Measurements from ENCODE around the gene PLEKHH2. TPM values are rescaled to one million over a fixed set of nuclear protein-coding genes. Genes with fewer than 3 reads are reported as not detected.

Gene PLEKHH2
- polyA plus RNA-seq, 1 experiment, result 2.2 TPM

- CTCF ChIA-PET, result no interaction called here
- DNase-seq (ENCODE audit: low read depth), result no peak
- POLR2A ChIA-PET, result no interaction called here
Observed at GRCh38 chr2:43754180-43754579, 117.1 kb downstream of the PLEKHH2 start.

GRCh38 chr2:43758739-43759138 is 121.7 kb downstream of the PLEKHH2 start:
- no peaks in the 10 kb centered on the region for H3K27me3 ChIP-seq (ENCODE audit: control insufficient read depth, insufficient read depth, low read length)
- ChIA-PET POLR2A (no interaction called here), CTCF (interaction anchor here (1.6 kb wide), 1 partner anchor 16 kb away, joined by 4 read pairs; the partner anchor contains the start of gene DYNC2LI1)
- DNase-seq (ENCODE audit: low read depth), result no peak
- no peak for TF ChIP-seq CTCF (IDR thresholded peaks at IDR 0.05; ENCODE audit: insufficient read depth, low read depth, low read length)
- no peaks in the 10 kb centered on the region for H3K36me3 ChIP-seq (ENCODE audit: control insufficient read depth, insufficient read depth, low read length)
- no peak overlapping the region for H3K4me3 ChIP-seq (ENCODE audit: low read depth, low read length)

More at GRCh38 chr2:43754180-43754579, 117.1 kb downstream of the PLEKHH2 start:
- Histone ChIP-seq H3K36me3 (ENCODE audit: control insufficient read depth, insufficient read depth, low read length) (no peaks in the 10 kb centered on the region), H3K27me3 (ENCODE audit: control insufficient read depth, insufficient read depth, low read length) (no peaks in the 10 kb centered on the region), H3K4me3 (ENCODE audit: low read depth, low read length) (no peak overlapping the region)
- TF ChIP-seq CTCF (IDR thresholded peaks at IDR 0.05; ENCODE audit: insufficient read depth, low read depth, low read length), result no peak

- no peaks in the 10 kb centered on the region for H3K36me3 ChIP-seq (ENCODE audit: control insufficient read depth, insufficient read depth, low read length)
- CTCF ChIA-PET, result interaction anchor here (1.6 kb wide), 1 partner anchor 15 kb away, joined by 4 read pairs; the partner anchor contains the start of gene DYNC2LI1
- H3K4me3 ChIP-seq (ENCODE audit: low read depth, low read length), result no peak overlapping the region
- TF ChIP-seq CTCF (IDR thresholded peaks at IDR 0.05; ENCODE audit: insufficient read depth, low read depth, low read length), result no peak
- POLR2A ChIA-PET, result no interaction called here
- DNase-seq (ENCODE audit: low read depth), result peak; percentile 65
- no peaks in the 10 kb centered on the region for H3K27me3 ChIP-seq (ENCODE audit: control insufficient read depth, insufficient read depth, low read length)
Observed at GRCh38 chr2:43759195-43759594, 122.1 kb downstream of the PLEKHH2 start.

GRCh38 chr2:43762286-43762685 is 125.2 kb downstream of the PLEKHH2 start:
- peaks cover 1% of the 10 kb centered on the region; the same call in 1 of the 2 replicates for H3K27me3 ChIP-seq (ENCODE audit: control insufficient read depth, insufficient read depth, low read length)
- no peaks in the 10 kb centered on the region for H3K36me3 ChIP-seq (ENCODE audit: control insufficient read depth, insufficient read depth, low read length)
- CTCF ChIA-PET, result interaction anchor here (0.6 kb wide), 1 partner anchor 24 kb away, joined by 3 read pairs; no protein-coding TSS in a partner anchor
- no peak for DNase-seq (ENCODE audit: low read depth)
- no peak overlapping the region for H3K4me3 ChIP-seq (ENCODE audit: low read depth, low read length)
- no peak for TF ChIP-seq CTCF (IDR thresholded peaks at IDR 0.05; ENCODE audit: insufficient read depth, low read depth, low read length)
- POLR2A ChIA-PET, result no interaction called here

GRCh38 chr2:43763091-43763490 is 126.0 kb downstream of the PLEKHH2 start:
- Histone ChIP-seq H3K27me3 (ENCODE audit: control insufficient read depth, insufficient read depth, low read length) (peaks cover 1% of the 10 kb centered on the region; the same call in 1 of the 2 replicates), H3K4me3 (ENCODE audit: low read depth, low read length) (no peak overlapping the region), H3K36me3 (ENCODE audit: control insufficient read depth, insufficient read depth, low read length) (no peaks in the 10 kb centered on the region)
- CTCF ChIA-PET, result no interaction called here
- no peak for DNase-seq (ENCODE audit: low read depth)
- POLR2A ChIA-PET, result no interaction called here
- no peak for TF ChIP-seq CTCF (IDR thresholded peaks at IDR 0.05; ENCODE audit: insufficient read depth, low read depth, low read length)
